Hematopoietic multipotent progenitor cell treated with erythropoietin and hydrocortisone succinate and interleukin-3 and kit ligand, for 15 days (in vitro differentiated cells): ENCODE results near the gene KRT39.
"Not testable (repeated sequence)": the region's sequence is repeated elsewhere in the genome, so short reads cannot be mapped to it uniquely, and the experiment has no call there.

Source experiments
- DNase-seq: peaks from one replicate; pipeline ENCODE4 v3.0.0-alpha.2; 2015; ENCODE audit warnings: low spot score

KRT39 gene

DNA sequence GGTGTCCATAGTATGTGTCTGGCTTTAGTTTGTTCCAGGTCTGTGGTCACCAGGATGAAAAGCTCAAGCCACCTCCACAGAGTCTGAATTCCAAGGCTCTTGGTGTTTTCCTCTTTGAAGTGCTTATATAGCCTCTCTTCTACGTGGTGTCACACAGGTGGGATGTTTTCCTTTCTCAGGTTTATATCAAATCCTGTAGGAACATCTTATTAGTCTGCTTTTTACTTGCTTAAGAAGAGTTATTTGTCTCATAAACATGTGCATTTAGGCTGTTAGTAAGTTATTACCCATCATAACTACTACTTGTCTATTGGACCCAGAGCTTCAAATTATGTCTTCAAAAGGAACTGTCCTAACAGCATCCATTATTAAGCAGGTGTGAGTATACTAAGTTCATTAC is at the start of gene KRT39:
KRT39 (minus strand) TSS at position 101 of the 400 bp plus-strand sequence; CDS start at position 9, 92 bp downstream.
- no peak for DNase-seq

DNA sequence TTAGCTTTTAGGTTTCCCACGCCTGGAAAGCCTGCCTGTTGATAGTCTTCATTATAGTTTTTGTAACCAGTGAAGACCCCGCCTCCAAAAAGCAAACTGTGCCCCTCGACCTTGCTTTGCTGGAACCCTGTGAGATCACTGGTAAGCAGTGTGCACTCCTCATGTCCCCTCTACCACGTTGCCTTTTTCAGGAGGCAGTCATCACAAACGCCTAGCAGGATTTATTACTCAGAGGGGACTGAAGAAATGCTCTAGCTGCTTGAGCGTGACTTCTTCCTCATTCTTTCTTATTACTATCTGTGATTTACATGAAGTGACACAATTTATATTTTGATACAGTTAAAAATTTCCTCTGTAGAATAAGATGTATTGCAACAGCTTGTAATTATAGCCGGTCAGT is 48.7 kb upstream of the KRT39 start:
- no peak for DNase-seq

DNA sequence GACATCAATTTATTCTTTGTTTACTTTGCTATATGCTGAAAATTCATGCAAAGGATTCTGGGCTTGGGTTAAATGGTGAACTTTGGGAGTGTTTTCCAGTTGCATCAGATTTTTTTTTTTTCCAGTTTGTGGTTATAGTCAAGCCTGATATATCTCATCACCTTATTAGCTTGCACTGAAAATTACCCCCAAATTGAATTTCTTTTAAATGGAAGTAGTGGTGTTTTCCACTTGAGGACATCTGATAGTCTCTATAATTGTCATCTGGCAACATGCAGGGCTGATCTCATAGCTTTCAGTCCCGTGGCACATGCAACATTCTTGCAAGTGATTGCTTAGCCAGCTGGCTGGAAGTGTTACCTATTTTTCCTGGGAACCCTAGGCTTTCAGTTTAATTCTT is 46.9 kb upstream of the KRT39 start:
- DNase-seq = no peak

- no peak for DNase-seq
Measured at GRCh38 chr17:41013181-41013580, 46.4 kb upstream of the KRT39 start.

DNA sequence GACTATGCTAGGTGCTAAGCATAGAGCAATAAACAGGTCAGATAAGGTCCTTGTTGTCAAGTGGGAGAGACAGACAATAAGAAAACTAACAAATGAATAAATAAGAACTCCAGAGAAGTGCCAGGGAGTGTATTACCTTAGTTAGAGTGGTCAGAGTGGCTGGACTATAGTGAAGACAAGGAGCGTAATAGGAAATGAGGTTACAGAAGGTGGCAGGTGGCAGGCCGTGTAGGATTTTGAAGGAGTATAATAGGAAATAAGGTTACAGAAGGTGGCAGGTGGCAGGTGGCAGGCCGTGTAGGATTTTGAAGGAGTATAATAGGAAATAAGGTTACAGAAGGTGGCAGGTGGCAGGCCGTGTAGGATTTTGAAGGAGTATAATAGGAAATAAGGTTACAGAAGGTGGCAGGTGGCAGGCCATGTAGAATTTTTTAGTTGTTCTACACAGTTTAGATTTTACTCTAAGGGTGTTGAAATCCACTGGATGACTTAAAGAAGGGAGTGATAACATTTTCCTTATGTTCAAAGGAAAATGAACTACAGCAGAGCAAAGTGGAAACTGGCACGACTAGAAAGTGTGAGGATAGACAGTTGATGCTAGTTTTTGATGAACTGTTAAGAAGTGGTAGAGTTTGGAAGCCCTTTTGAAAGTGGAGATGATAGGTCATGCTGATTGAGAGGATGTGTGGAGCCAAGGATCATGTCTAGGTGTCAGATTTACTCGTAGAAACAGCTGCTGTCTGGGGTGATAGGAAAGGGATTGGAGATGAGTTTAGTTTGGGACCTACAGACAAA is 45.8 kb upstream of the KRT39 start:
- DNase-seq = no peak

- no peak for DNase-seq
Measured at GRCh38 chr17:41010441-41010840, 43.7 kb upstream of the KRT39 start.

- no peak for DNase-seq
Measured at GRCh38 chr17:41009936-41010335, 43.2 kb upstream of the KRT39 start.

- no peak for DNase-seq
Measured at GRCh38 chr17:41009301-41009760, 42.6 kb upstream of the KRT39 start.

DNA sequence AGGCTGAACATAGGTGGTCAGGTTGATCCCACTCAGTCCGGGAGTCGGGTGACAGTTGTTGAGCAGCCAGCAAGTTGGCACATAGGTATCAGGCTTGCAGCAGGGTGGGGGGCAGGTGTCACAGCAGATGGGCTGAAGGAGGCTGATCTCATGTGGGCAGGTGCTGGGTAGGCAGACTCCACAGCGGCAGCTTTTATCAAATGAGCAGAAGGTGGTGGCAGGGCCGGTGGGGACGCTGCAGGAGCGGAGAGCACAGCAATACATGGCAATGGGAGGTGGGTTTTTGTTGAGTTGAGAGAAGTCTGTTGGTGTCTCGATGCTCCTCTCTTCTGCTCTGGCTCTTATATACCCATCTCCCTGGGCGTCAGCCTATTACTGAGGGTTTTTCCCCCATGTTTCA is 42.1 kb upstream of the KRT39 start, which contains the start of gene KRTAP3-1:
KRTAP3-1 (minus strand) TSS at position 318 of the 400 bp plus-strand sequence; CDS start at position 264, 54 bp downstream.
- no peak for DNase-seq

- no peak for DNase-seq
Measured at GRCh38 chr17:41004397-41004796, 37.6 kb upstream of the KRT39 start.

DNA sequence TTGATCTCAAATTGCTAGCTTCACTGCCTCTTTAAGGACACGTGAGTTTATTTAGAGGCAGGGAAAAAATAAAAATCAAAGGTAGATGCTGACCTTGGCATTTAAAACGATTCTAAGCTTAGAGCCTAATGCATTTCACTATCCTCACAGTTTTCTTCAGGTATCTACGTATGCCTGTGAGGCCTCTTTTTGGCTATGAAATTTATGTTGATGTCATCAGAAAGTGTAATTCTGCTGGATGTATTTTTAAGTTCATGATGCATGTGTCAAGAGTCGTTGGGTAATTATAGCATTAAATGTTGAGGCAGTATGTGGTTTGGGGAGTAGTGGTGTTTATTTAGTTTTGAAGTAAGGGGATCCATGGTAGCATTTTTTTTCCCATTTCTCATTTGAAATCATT is 37.2 kb upstream of the KRT39 start:
- no peak for DNase-seq

- DNase-seq = no peak
Measured at GRCh38 chr17:41002814-41003213, 36.1 kb upstream of the KRT39 start.

GRCh38 chr17:41001795-41002194 is 35.0 kb upstream of the KRT39 start:
- no peak for DNase-seq

DNA sequence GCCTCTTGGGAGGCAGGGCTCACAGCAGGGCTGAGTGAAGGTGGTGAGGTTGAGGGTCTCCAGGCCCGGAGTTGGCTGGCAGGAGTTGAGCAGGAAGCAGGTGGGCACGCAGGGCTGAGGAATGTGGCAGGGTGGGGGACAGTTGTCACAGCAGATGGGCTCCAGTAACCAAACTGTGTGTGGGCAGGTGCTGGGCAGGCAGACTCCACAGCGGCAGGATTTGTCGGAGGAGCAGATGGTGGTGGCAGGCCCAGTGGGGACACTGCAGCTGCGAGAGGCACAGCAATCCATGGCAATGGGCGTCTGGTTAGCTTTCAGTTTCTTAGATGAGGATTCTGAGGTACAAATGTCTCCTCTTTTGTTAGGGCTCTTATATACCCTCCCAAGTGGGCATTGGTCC is 32.8 kb upstream of the KRT39 start, which contains the start of gene KRTAP3-2:
KRTAP3-2 (minus strand) TSS at position 344 of the 400 bp plus-strand sequence; CDS start at position 291, 53 bp downstream.
- DNase-seq = not testable (repeated sequence)

- DNase-seq = no peak
Measured at GRCh38 chr17:40997361-40997760, 30.6 kb upstream of the KRT39 start.

GRCh38 chr17:40996829-40997228 is 30.1 kb upstream of the KRT39 start:
- DNase-seq = no peak

GRCh38 chr17:40995116-40995515 is 28.4 kb upstream of the KRT39 start:
- DNase-seq = no peak

GRCh38 chr17:40993839-40994238 is 27.1 kb upstream of the KRT39 start, which contains the start of gene KRTAP3-3:
KRTAP3-3 (minus strand) TSS chr17:40994164; CDS start chr17:40994097, 67 bp downstream.
- no peak for DNase-seq

- no peak for DNase-seq
Measured at GRCh38 chr17:40993084-40993483, 26.3 kb upstream of the KRT39 start.

- DNase-seq = no peak
Measured at GRCh38 chr17:40992666-40993065, 25.9 kb upstream of the KRT39 start.

DNA sequence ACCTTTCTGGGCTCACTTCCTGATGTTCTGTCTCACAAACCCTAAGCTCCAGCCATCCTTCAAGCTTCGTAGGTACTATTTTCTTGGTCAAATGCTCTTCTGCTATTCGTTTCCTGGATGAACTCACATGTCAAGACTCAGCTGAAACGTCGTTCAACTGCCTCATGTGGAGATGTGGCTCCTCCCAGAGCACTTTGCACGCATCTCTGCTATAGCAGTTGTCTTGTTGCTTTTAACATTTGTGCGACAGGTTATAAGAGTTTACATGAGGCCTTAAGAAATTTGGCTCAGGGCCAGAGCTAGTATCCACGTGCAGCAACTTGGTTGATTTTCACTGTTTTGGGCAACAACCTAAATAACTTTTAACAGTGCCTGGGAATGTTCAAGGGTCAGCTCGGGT is 20.2 kb upstream of the KRT39 start:
- DNase-seq = no peak

- DNase-seq = no peak
Measured at GRCh38 chr17:40984226-40984625, 17.5 kb upstream of the KRT39 start, which contains the start of gene KRT40. KRT40 (minus strand) TSS chr17:40984326; CDS start chr17:40984273, 53 bp downstream.

DNA sequence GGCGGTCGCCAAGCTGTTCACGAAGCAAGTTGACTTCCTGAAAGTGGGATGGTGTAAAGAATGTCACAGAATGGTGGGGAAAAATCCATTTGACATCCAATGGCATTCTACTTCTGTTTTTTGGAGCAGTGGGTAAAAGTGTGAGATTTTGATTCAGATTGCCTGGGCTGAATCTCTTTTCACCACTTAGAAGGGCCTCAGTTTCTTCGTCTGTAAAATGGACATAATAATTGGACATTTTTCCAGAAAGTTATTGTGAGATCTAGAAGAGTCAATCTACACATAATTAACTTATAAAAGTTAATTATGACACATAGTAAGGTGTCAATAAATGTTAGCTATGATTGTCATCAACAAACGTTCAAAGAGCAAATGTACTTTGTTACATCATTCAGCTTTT is 14.4 kb upstream of the KRT39 start:
- DNase-seq = no peak

DNA sequence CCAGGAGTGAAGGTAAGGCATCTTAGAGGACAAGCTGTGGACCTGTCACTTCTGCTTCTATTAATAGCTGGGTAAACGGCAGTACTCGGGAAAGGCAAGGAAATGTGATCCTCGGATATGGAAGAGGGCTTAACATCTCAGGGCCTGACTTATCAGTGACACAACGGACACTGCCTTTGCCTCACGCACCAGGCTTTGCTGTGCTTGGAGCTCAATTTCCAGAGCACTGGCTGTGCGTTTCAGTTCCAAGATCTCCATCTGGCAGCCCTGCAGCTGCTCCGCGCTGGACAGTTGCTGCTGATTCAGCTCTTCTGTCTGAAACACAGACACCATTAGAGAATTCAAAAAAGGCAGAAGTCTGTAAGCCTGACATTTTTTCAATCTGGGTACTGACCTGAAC is 13.8 kb upstream of the KRT39 start:
- no peak for DNase-seq
